ENCODE results near the gene TGFBR3. TPM values are rescaled to one million over a fixed set of nuclear protein-coding genes. Genes with fewer than 3 reads are reported as not detected.
A peak's percentile ranks its signal among the peaks of the same experiment; 100 is the strongest.

The TGFBR3 gene
- total and polyA plus RNA-seq, 7 donors: 1.2 to 170 (median 92.2) TPM

DNA sequence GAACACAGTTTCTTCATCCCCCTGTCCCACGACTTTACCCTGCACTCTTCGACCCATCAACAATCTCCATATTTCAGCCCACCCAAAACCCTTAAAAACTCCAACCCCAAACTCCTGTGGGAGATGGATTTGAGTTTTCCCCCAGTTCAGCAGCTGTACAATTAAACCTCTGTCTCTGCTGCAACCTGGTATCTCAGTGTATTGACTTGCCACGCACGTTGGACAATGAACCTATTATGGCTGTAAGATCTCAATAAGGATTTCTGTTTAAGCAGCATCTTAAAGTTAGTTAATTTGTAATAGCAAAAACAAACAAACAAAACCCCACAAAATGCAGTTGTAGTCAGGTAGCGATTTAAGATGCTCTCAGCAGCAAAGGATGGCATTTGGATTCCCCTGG is 119.1 kb downstream of the TGFBR3 start:
- 84% methylated on average over 5 of the region's 5 CpGs; no CpG with 5 or more reads in 1 of the 2 donors for WGBS, 2 donors
- H3K27me3 ChIP-seq: no peaks in the 10 kb centered on the region
- TF ChIP-seq POLR2AphosphoS5 (IDR thresholded peaks at IDR 0.05) (no peak), EP300 (IDR thresholded peaks at IDR 0.05) (no peak), CTCF (IDR thresholded peaks at IDR 0.05) (no peak), POLR2A (IDR thresholded peaks at IDR 0.05) (no peak)
- H3K4me1 ChIP-seq: peaks cover 0 to 14% (median 9%) of the 10 kb centered on the region in 4 donors
- no peaks in the 10 kb centered on the region for H3K9me3 ChIP-seq
- peaks cover 0 to 6% (median 0%) of the 10 kb centered on the region in 4 donors for H3K36me3 ChIP-seq
- H3K27ac ChIP-seq: no peak overlapping the region
- no peak overlapping the region for H3K4me3 ChIP-seq
- DNase-seq: no peak
- intact Hi-C loops (cut with DNase I): no loop called here

DNA sequence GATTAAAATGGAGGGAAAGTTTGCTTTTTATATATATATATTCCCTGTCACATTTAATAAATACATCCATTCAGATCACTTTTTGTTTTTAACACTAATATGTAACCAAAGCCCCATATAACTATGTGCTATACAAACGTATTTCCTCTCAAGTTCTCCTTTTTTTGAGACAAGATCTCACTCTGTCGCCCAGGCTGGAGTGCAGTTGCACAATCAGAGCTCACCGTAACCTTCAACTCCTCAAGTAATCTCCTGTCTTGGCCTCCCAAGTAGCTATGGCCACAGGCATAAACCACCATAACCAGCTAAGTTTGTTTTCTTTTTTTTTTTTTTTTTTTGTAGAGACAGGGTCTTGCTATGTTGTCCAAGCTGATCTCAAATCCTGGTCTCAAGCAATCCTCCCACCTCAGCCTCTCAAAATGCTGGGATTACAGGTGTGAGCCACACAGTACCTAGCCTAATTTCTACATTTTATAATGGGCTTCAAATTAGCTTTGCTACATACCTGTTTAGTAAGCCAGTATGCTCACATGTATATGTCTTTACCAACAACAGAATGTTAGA is 120.0 kb downstream of the TGFBR3 start:
- H3K4me3 ChIP-seq: no peak overlapping the region
- no peaks in the 10 kb centered on the region for H3K9me3 ChIP-seq
- TF ChIP-seq EP300 (IDR thresholded peaks at IDR 0.05) (no peak), POLR2A (IDR thresholded peaks at IDR 0.05) (no peak), CTCF (IDR thresholded peaks at IDR 0.05) (no peak), POLR2AphosphoS5 (IDR thresholded peaks at IDR 0.05) (no peak)
- peak overlapping the region in 1 of 4 donors; percentile 43 for H3K27ac ChIP-seq
- DNase-seq: no peak
- intact Hi-C loops (cut with DNase I): no loop called here
- no peaks in the 10 kb centered on the region for H3K27me3 ChIP-seq
- peaks cover 0 to 23% (median 18%) of the 10 kb centered on the region in 4 donors for H3K4me1 ChIP-seq
- H3K36me3 ChIP-seq: peaks cover 0 to 6% (median 0%) of the 10 kb centered on the region in 4 donors
- WGBS, 2 donors: 77 to 78% methylated on average over 3 of the region's 3 CpGs

DNA sequence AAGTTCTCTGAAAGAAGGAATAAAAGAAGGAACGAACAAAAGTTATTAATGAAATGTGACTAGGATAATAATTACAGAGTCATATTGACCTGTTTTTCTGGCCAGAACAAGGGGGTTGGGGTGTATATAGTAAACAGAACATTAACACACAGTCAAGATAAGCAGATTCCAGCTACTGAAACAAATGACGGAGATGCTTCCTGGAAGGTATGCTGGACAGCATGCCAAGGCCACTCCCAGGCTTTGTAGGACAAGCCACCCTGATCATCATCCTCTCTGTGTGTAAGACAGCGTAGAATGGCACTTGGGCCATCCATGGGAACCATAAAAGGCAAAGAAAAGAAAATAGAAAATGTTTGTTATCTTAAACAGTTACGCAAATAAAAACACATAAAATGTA is 120.7 kb downstream of the TGFBR3 start:
- Histone ChIP-seq H3K9me3 (no peaks in the 10 kb centered on the region), H3K27ac (peak overlapping the region in 1 of 4 donors; percentile 50), H3K4me1 (peaks cover 0 to 30% (median 25%) of the 10 kb centered on the region in 4 donors), H3K27me3 (no peaks in the 10 kb centered on the region), H3K36me3 (peaks cover 0 to 6% (median 0%) of the 10 kb centered on the region in 4 donors), H3K4me3 (no peak overlapping the region)
- 83 to 87% methylated on average over 4 of the region's 4 CpGs for WGBS, 2 donors
- intact Hi-C loops (cut with DNase I): no loop called here
- DNase-seq: no peak
- no peak for TF ChIP-seq CTCF (IDR thresholded peaks at IDR 0.05)
- TF ChIP-seq POLR2AphosphoS5 (IDR thresholded peaks at IDR 0.05): no peak
- TF ChIP-seq EP300 (IDR thresholded peaks at IDR 0.05): no peak
- no peak for TF ChIP-seq POLR2A (IDR thresholded peaks at IDR 0.05)

- peak; percentile 27 for DNase-seq
- Histone ChIP-seq H3K4me1 (peaks cover 0 to 33% (median 28%) of the 10 kb centered on the region in 4 donors), H3K36me3 (peaks cover 0 to 6% (median 0%) of the 10 kb centered on the region in 4 donors), H3K27ac (peak overlapping the region in 1 of 4 donors; percentile 50), H3K4me3 (no peak overlapping the region), H3K9me3 (no peaks in the 10 kb centered on the region), H3K27me3 (no peaks in the 10 kb centered on the region)
- TF ChIP-seq EP300 (IDR thresholded peaks at IDR 0.05) (no peak), POLR2A (IDR thresholded peaks at IDR 0.05) (no peak), POLR2AphosphoS5 (IDR thresholded peaks at IDR 0.05) (no peak), CTCF (IDR thresholded peaks at IDR 0.05) (no peak)
- 87 to 94% methylated on average over 12 of the region's 12 CpGs for WGBS, 2 donors
- intact Hi-C loops (cut with DNase I): no loop called here
Measured at GRCh38 chr1:91764471-91765115, 121.4 kb downstream of the TGFBR3 start.
